Gastroesophageal sphincter (tissue), 3 donors: ENCODE measurements around the gene ZNF792.

Experiments
- CTCF ChIP-seq, 4 experiments: fragments of 200-600 bp in 2 of 4; fragments of 450-650 bp in 2 of 4; sonication (generic) in 1 of 4; IDR thresholded peaks; one replicate each; pipeline ENCODE4 v1.5.1; 2017 to 2019; ENCODE audit warnings: antibody characterized with exemption in 4 of 4, mild to moderate bottlenecking in 2 of 4, moderate library complexity in 2 of 4
- EP300 ChIP-seq: sonication (generic); formaldehyde crosslinking; IDR thresholded peaks from one replicate; pipeline ENCODE4 v1.6.1; 2017; ENCODE audit warnings: antibody characterized with exemption, mild to moderate bottlenecking

- no peak for TF ChIP-seq EP300
- TF ChIP-seq CTCF (IDR thresholded peaks at IDR 0.05), result no peak
Measured at GRCh38 chr19:34964598-34964997, 569 bp upstream of the ZNF792 start.
